Testis (tissue), 3 donors: Measurements from ENCODE around the gene TLE3. TPM values are rescaled to one million over a fixed set of nuclear protein-coding genes. Genes with fewer than 3 reads are reported as not detected.

Source experiments
- DNase-seq: peaks from one replicate; pipeline ENCODE4 v3.0.0-alpha.2; 2019
- H3K27ac ChIP-seq, 2 donors: fragments of 200-600 bp; sonication (generic); one replicate each; pipeline ENCODE4 v1.5.1; 2019
- H3K27me3 ChIP-seq: fragments of 200-600 bp; sonication (generic); one replicate; pipeline ENCODE4 v1.5.1; 2019
- H3K36me3 ChIP-seq: fragments of 200-600 bp; sonication (generic); one replicate; pipeline ENCODE4 v1.5.1; 2017; ENCODE audit warnings: low read depth; ENCODE audit errors: missing control alignments
- H3K4me1 ChIP-seq: fragments of 200-600 bp; sonication (generic); one replicate; pipeline ENCODE4 v1.5.1; 2019
- H3K4me3 ChIP-seq, 2 donors: fragments of 200-600 bp; sonication (generic); one replicate each; pipeline ENCODE4 v1.5.1; 2017 to 2019
- H3K9me3 ChIP-seq: fragments of 200-600 bp; sonication (generic); one replicate; pipeline ENCODE4 v1.5.1; 2017
- POLR2A ChIP-seq: fragments of 450-650 bp; IDR thresholded peaks from one replicate; pipeline ENCODE4 v1.6.1; 2017; ENCODE audit warnings: antibody characterized with exemption, mild to moderate bottlenecking, moderate library complexity
- WGBS, 2 donors: methylation state at CpG; one replicate each; pipeline ENCODE4 v1.1.5; 2018; 5-methylcytosine and 5-hydroxymethylcytosine counted together
- intact Hi-C: fragments of 100-400 bp; cut with DNase I; formaldehyde crosslinking; loops from one replicate; pipeline ENCODE4 v1.15.1; 2023; ENCODE audit warnings: low total_unique reads
- polyA plus RNA-seq: library from polyadenylated mRNA; stranded (reverse); fragments of 350-450 nt; fragmentation: Illumina TruSeq; extraction: RNeasy Lipid Tissue Mini Kit (QIAGEN cat#74804); gene quantifications from one replicate; pipeline ENCODE4 v1.2.3, GENCODE V29; 2014; ENCODE audit warnings: low read depth, low replicate concordance; ENCODE audit not compliant: insufficient read depth
- total RNA-seq, 2 donors: library from RNA; depleted of rRNA; stranded (reverse); fragments of >200 nt; gene quantifications; one replicate each; pipeline ENCODE4 v1.2.3, GENCODE V29; 2016
- TF ChIP-seq, protein P1 (sequence below), 3 experiments: fragments of 450-650 bp in 2 of 3; fragments of 200-600 bp in 1 of 3; sonication (generic) in 1 of 3; IDR thresholded peaks; one replicate each; pipeline ENCODE4 v1.5.1; 2016 to 2019; ENCODE audit warnings: antibody characterized with exemption in 3 of 3, mild to moderate bottlenecking in 2 of 3, moderate library complexity in 1 of 3

TLE3 gene
- total and polyA plus RNA-seq, 3 donors from 2014 or later: 60.5 to 139 (median 99.5) TPM

GRCh38 chr15:70013656-70014313 is 83.9 kb downstream of the TLE3 start:
- intact Hi-C loops: no loop called here
- no peak for DNase-seq
- no peak overlapping the region for H3K27ac ChIP-seq
- no peaks in the 10 kb centered on the region for H3K4me1 ChIP-seq
- no peak for TF ChIP-seq POLR2A
- TF ChIP-seq, protein P1, sequence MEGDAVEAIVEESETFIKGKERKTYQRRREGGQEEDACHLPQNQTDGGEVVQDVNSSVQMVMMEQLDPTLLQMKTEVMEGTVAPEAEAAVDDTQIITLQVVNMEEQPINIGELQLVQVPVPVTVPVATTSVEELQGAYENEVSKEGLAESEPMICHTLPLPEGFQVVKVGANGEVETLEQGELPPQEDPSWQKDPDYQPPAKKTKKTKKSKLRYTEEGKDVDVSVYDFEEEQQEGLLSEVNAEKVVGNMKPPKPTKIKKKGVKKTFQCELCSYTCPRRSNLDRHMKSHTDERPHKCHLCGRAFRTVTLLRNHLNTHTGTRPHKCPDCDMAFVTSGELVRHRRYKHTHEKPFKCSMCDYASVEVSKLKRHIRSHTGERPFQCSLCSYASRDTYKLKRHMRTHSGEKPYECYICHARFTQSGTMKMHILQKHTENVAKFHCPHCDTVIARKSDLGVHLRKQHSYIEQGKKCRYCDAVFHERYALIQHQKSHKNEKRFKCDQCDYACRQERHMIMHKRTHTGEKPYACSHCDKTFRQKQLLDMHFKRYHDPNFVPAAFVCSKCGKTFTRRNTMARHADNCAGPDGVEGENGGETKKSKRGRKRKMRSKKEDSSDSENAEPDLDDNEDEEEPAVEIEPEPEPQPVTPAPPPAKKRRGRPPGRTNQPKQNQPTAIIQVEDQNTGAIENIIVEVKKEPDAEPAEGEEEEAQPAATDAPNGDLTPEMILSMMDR (IDR thresholded peaks at IDR 0.05): no peak
- H3K9me3 ChIP-seq: no peaks in the 10 kb centered on the region
- no peak overlapping the region for H3K4me3 ChIP-seq
- 76 to 85% methylated on average over 8 of the region's 8 CpGs for WGBS, 2 donors
- no peaks in the 10 kb centered on the region for H3K36me3 ChIP-seq
- no peaks in the 10 kb centered on the region for H3K27me3 ChIP-seq

- Histone ChIP-seq H3K9me3 (no peaks in the 10 kb centered on the region), H3K27ac (no peak overlapping the region), H3K36me3 (no peaks in the 10 kb centered on the region), H3K4me1 (no peaks in the 10 kb centered on the region), H3K4me3 (no peak overlapping the region), H3K27me3 (no peaks in the 10 kb centered on the region)
- no peak for DNase-seq
- WGBS, 2 donors: 92 to 95% methylated on average over 4 of the region's 4 CpGs
- intact Hi-C loops: no loop called here
- TF ChIP-seq POLR2A: no peak
Measured at GRCh38 chr15:70012895-70013294, 84.8 kb downstream of the TLE3 start.

- Histone ChIP-seq H3K9me3 (no peaks in the 10 kb centered on the region), H3K4me1 (no peaks in the 10 kb centered on the region), H3K4me3 (no peak overlapping the region), H3K27me3 (no peaks in the 10 kb centered on the region), H3K27ac (no peak overlapping the region), H3K36me3 (no peaks in the 10 kb centered on the region)
- 66 to 98% methylated on average over 3 of the region's 3 CpGs for WGBS, 2 donors
- intact Hi-C loops: no loop called here
- no peak for DNase-seq
- TF ChIP-seq, protein P1 (IDR thresholded peaks at IDR 0.05): no peak
- TF ChIP-seq POLR2A: no peak
Measured at GRCh38 chr15:70008697-70009290, 88.9 kb downstream of the TLE3 start.

GRCh38 chr15:70006259-70007147 is 91.2 kb downstream of the TLE3 start:
- TF ChIP-seq, protein P1 (IDR thresholded peaks at IDR 0.05): no peak
- no peak for TF ChIP-seq POLR2A
- no peak overlapping the region for H3K4me3 ChIP-seq
- no peaks in the 10 kb centered on the region for H3K9me3 ChIP-seq
- H3K27ac ChIP-seq: no peak overlapping the region
- H3K27me3 ChIP-seq: no peaks in the 10 kb centered on the region
- DNase-seq: no peak
- H3K4me1 ChIP-seq: no peaks in the 10 kb centered on the region
- intact Hi-C loops: no loop called here
- 89 to 91% methylated on average over 11 to 12 of the region's 12 CpGs for WGBS, 2 donors
- H3K36me3 ChIP-seq: no peaks in the 10 kb centered on the region

DNA sequence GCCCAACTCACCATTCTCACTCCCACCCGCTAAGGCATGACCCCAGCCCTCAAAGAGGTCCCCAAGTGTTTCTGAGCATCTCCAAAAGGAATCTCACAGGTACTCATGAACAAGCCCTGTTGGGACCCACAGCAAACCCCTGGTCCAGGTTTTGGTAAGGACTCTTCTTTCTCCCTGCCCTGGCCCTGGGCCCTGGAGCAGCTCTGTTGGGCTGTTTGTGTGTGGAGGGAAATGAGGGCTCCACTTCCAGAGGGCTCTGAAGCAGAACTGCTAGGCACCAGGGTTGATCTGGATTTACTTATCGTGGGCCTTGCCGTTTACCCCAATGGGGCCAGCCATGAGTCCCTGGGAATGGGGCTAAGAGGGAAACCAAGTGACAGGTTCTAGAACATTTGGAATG is 92.9 kb downstream of the TLE3 start:
- no peaks in the 10 kb centered on the region for H3K27me3 ChIP-seq
- H3K9me3 ChIP-seq: no peaks in the 10 kb centered on the region
- intact Hi-C loops: no loop called here
- DNase-seq: no peak
- H3K4me3 ChIP-seq: no peak overlapping the region
- H3K4me1 ChIP-seq: no peaks in the 10 kb centered on the region
- WGBS, 2 donors: 86 to 97% methylated on average over 3 of the region's 3 CpGs
- H3K27ac ChIP-seq: no peak overlapping the region
- H3K36me3 ChIP-seq: no peaks in the 10 kb centered on the region
- TF ChIP-seq, protein P1 (IDR thresholded peaks at IDR 0.05): no peak
- no peak for TF ChIP-seq POLR2A
